H9 (cell line): ENCODE data around the gene SNRNP70. TPM values are rescaled to one million over a fixed set of nuclear protein-coding genes. Genes with fewer than 3 reads are reported as not detected.

Experiments used
- DNase-seq: peaks from one replicate; pipeline ENCODE4 v3.0.0-alpha.2; 2017
- H2AFZ ChIP-seq: one replicate; pipeline ENCODE4 v1.6.1; 2013; ENCODE audit warnings: mild to moderate bottlenecking, low read length, control low read depth, moderate library complexity
- H2AK5ac ChIP-seq: 2 replicates; pipeline ENCODE4 v1.6.1; 2013; ENCODE audit warnings: low read length, control low read depth, mixed read lengths; ENCODE audit not compliant: insufficient read length
- H2BK120ac ChIP-seq: one replicate; pipeline ENCODE4 v1.6.1; 2013; ENCODE audit warnings: low read depth, mild to moderate bottlenecking, low read length, control low read depth, inconsistent platforms; ENCODE audit not compliant: poor library complexity, severe bottlenecking
- H2BK12ac ChIP-seq: 2 replicates; pipeline ENCODE4 v1.6.1; 2013; ENCODE audit warnings: low read length, control low read depth, mixed read lengths, low read depth; ENCODE audit not compliant: insufficient read length
- H2BK15ac ChIP-seq: 2 replicates; pipeline ENCODE4 v1.6.1; 2013; ENCODE audit warnings: low read depth, low read length, control low read depth
- H2BK20ac ChIP-seq: one replicate; pipeline ENCODE4 v1.6.1; 2013; ENCODE audit warnings: low read depth, mild to moderate bottlenecking, low read length, control low read depth, inconsistent platforms; ENCODE audit not compliant: poor library complexity, severe bottlenecking
- H2BK5ac ChIP-seq: 2 replicates; pipeline ENCODE4 v1.6.1; 2013; ENCODE audit warnings: low read length, control low read depth, mixed read lengths; ENCODE audit not compliant: insufficient read length
- H3K14ac ChIP-seq: 2 replicates; pipeline ENCODE4 v1.6.1; 2013; ENCODE audit warnings: low read length, control low read depth; ENCODE audit not compliant: insufficient read depth
- H3K18ac ChIP-seq: 2 replicates; pipeline ENCODE4 v1.6.1; 2013; ENCODE audit warnings: low read depth, mild to moderate bottlenecking, mixed read lengths, low read length, control low read depth; ENCODE audit not compliant: insufficient read length
- H3K23ac ChIP-seq: 2 replicates; pipeline ENCODE4 v1.6.1; 2013; ENCODE audit warnings: low read length, control low read depth, mixed read lengths, low read depth; ENCODE audit not compliant: insufficient read length
- H3K23me2 ChIP-seq: 2 replicates; pipeline ENCODE4 v1.6.1; 2013; ENCODE audit warnings: low read depth, mild to moderate bottlenecking, mixed read lengths, low read length, control low read depth; ENCODE audit not compliant: insufficient read length, poor library complexity, severe bottlenecking
- H3K27ac ChIP-seq: 2 replicates; pipeline ENCODE4 v1.5.1; 2013; ENCODE audit warnings: low read length, control low read depth, mixed read lengths, low read depth; ENCODE audit not compliant: insufficient read length
- H3K27me3 ChIP-seq: 2 replicates; pipeline ENCODE4 v1.6.1; 2013; ENCODE audit warnings: low read length, control low read depth, inconsistent platforms; ENCODE audit not compliant: insufficient read depth
- H3K4ac ChIP-seq: 2 replicates; pipeline ENCODE4 v1.6.1; 2013; ENCODE audit warnings: low read depth, mild to moderate bottlenecking, control low read depth, inconsistent platforms, low read length, moderate library complexity
- H3K4me1 ChIP-seq: 2 replicates; pipeline ENCODE4 v1.6.1; 2013; ENCODE audit warnings: low read length, control low read depth, inconsistent platforms; ENCODE audit not compliant: insufficient read depth
- H3K4me2 ChIP-seq: 2 replicates; pipeline ENCODE4 v1.6.1; 2013; ENCODE audit warnings: low read length, control low read depth, mixed read lengths; ENCODE audit not compliant: insufficient read length, insufficient read depth
- H3K56ac ChIP-seq: 2 replicates; pipeline ENCODE4 v1.6.1; 2013; ENCODE audit warnings: low read depth, mild to moderate bottlenecking, mixed read lengths, low read length, control low read depth; ENCODE audit not compliant: insufficient read length
- H3K79me1 ChIP-seq: 2 replicates; pipeline ENCODE4 v1.6.1; 2013; ENCODE audit warnings: low read depth, mild to moderate bottlenecking, moderate library complexity, low read length, control low read depth, inconsistent platforms; ENCODE audit not compliant: insufficient read depth, poor library complexity, severe bottlenecking
- H3K79me2 ChIP-seq: 2 replicates; pipeline ENCODE4 v1.6.1; 2013; ENCODE audit warnings: low read length, control low read depth, inconsistent platforms; ENCODE audit not compliant: insufficient read depth
- H3K9ac ChIP-seq: 2 replicates; pipeline ENCODE4 v1.6.1; 2013; ENCODE audit warnings: low read length, control low read depth, mixed read lengths; ENCODE audit not compliant: insufficient read length; ENCODE audit errors: extremely low read depth
- H3K9me3 ChIP-seq: one replicate; pipeline ENCODE4 v1.6.1; 2013; ENCODE audit warnings: low read depth, low read length, inconsistent platforms; ENCODE audit not compliant: control insufficient read depth
- H3T11ph ChIP-seq: one replicate; pipeline ENCODE4 v1.6.1; 2013; ENCODE audit warnings: mild to moderate bottlenecking, low read length, control low read depth, inconsistent platforms
- H4K20me1 ChIP-seq: one replicate; pipeline ENCODE4 v1.6.1; 2013; ENCODE audit not compliant: control insufficient read depth, insufficient read length, insufficient read depth
- H4K5ac ChIP-seq: 2 replicates; pipeline ENCODE4 v1.6.1; 2013; ENCODE audit warnings: low read depth, mild to moderate bottlenecking, mixed read lengths, low read length, control low read depth; ENCODE audit not compliant: insufficient read length
- H4K8ac ChIP-seq: replicated peaks from 2 replicates; pipeline ENCODE4 v1.6.1; 2013; ENCODE audit warnings: low read length, control low read depth, mixed read lengths, low read depth; ENCODE audit not compliant: insufficient read length
- H4K91ac ChIP-seq: 2 replicates; pipeline ENCODE4 v1.6.1; 2013; ENCODE audit warnings: low read depth, mild to moderate bottlenecking, moderate library complexity, mixed read lengths, low read length, control low read depth; ENCODE audit not compliant: insufficient read length
- H3K27ac Mint-ChIP-seq, 3 experiments: 2 replicates in 2 of 3; 3 replicates in 1 of 3; pipeline ENCODE4 v1.8.0; 2020 to 2021; ENCODE audit warnings: mixed read lengths in 3 of 3, mild to moderate bottlenecking in 1 of 3, moderate library complexity in 1 of 3
- H3K27me3 Mint-ChIP-seq: 2 replicates; pipeline ENCODE4 v1.8.0; 2021; ENCODE audit warnings: low read depth, mild to moderate bottlenecking, moderate library complexity, mixed read lengths
- H3K36me3 Mint-ChIP-seq, 3 experiments: 2 replicates in 2 of 3; 3 replicates in 1 of 3; pipeline ENCODE4 v1.8.0; 2020 to 2021; ENCODE audit warnings: low read depth in 3 of 3, mixed read lengths in 3 of 3; ENCODE audit not compliant: insufficient read depth in 1 of 3
- H3K4me1 Mint-ChIP-seq, 2 experiments: 2 replicates each; pipeline ENCODE4 v1.8.0; 2020; ENCODE audit warnings: mixed read lengths in 2 of 2
- H3K4me3 Mint-ChIP-seq, 2 experiments: 2 replicates in 1 of 2; 3 replicates in 1 of 2; pipeline ENCODE4 v1.8.0; 2020 to 2021; ENCODE audit warnings: mild to moderate bottlenecking in 2 of 2, mixed read lengths in 2 of 2, moderate library complexity in 1 of 2
- H3K9me3 Mint-ChIP-seq, 2 experiments: 2 replicates in 1 of 2; 3 replicates in 1 of 2; pipeline ENCODE4 v1.8.0; 2020; ENCODE audit warnings: mild to moderate bottlenecking in 2 of 2, mixed read lengths in 2 of 2, moderate library complexity in 1 of 2
- WGBS: extraction: QIAGEN DNeasy Blood & Tissue Kit; methylation state at CpG from one replicate; pipeline ENCODE4 v1.1.7; 2013; ENCODE audit warnings: missing lambda C conversion rate, low lambda C conversion rate, mixed read lengths; ENCODE audit not compliant: insufficient read length; ENCODE audit errors: extremely low coverage; 5-methylcytosine and 5-hydroxymethylcytosine counted together
- total RNA-seq: library from RNA; stranded (reverse); gene quantifications from 2 replicates; pipeline ENCODE4 v1.2.1, GENCODE V29; 2021
- TF ChIP-seq, protein P1 (sequence below): fragments of 200-600 bp; sonication (generic); conservative IDR thresholded peaks from 3 replicates; pipeline ENCODE4 v1.8.0; 2021; ENCODE audit warnings: antibody characterized with exemption, mild to moderate bottlenecking

Gene SNRNP70
- total RNA-seq, 1 experiment from 2014 or later, result 295 TPM

DNA sequence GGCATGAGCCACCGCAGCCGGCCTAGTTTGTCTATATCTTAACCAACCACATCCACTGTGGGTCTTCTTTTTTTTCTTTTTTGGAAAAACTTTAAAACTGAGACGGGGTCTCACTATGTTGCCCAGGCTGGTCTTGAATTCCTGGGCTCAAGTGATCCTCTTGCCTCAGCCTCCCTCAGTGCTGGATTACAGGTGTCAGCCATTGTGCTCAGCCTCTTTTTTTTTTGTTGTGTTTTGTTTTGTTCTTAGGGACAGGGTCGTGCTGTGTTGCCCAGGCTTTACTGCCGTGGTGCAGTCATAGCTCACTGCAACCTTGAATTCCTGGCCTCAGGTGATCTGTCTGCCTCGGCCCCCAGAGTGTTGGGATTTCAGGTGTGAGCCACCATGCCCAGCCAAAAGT lies 7.4 kb downstream of the SNRNP70 start:
- Histone ChIP-seq H4K20me1 (no peaks in the 10 kb centered on the region), H3K14ac (no peak overlapping the region)

More for the DNA sequence above, 7.4 kb downstream of the SNRNP70 start:
- H3K9ac ChIP-seq, result no peak overlapping the region
- Mint-ChIP-seq H3K27me3 (no peaks in the 10 kb centered on the region), H3K4me1 (peaks cover 3 to 4% of the 10 kb centered on the region in 2 experiments; a peak in 1 of 4 replicates), H3K36me3 (peaks cover 39 to 85% (median 84%) of the 10 kb centered on the region in 3 experiments), H3K4me3 (no peak overlapping the region), H3K9me3 (no peaks in the 10 kb centered on the region), H3K27ac (peak overlapping the region in 1 of 3 experiments; percentile 63; a peak in 1 of 7 replicates)
- H3K18ac ChIP-seq, result no peak overlapping the region
- H3K27ac ChIP-seq, result no peak overlapping the region
- peaks cover 6% of the 10 kb centered on the region for H3K79me1 ChIP-seq
- H2AK5ac ChIP-seq, result no peak overlapping the region
- H3K4ac ChIP-seq, result no peak overlapping the region
- no peak overlapping the region for H2AFZ ChIP-seq
- H2BK20ac ChIP-seq, result no peak overlapping the region
- H3K4me2 ChIP-seq, result no peak overlapping the region
- DNase-seq, result no peak
- H4K91ac ChIP-seq, result no peak overlapping the region
- H2BK12ac ChIP-seq, result no peak overlapping the region
- no CpG with 5 or more reads among the region's 6 CpGs for WGBS
- TF ChIP-seq, protein P1, sequence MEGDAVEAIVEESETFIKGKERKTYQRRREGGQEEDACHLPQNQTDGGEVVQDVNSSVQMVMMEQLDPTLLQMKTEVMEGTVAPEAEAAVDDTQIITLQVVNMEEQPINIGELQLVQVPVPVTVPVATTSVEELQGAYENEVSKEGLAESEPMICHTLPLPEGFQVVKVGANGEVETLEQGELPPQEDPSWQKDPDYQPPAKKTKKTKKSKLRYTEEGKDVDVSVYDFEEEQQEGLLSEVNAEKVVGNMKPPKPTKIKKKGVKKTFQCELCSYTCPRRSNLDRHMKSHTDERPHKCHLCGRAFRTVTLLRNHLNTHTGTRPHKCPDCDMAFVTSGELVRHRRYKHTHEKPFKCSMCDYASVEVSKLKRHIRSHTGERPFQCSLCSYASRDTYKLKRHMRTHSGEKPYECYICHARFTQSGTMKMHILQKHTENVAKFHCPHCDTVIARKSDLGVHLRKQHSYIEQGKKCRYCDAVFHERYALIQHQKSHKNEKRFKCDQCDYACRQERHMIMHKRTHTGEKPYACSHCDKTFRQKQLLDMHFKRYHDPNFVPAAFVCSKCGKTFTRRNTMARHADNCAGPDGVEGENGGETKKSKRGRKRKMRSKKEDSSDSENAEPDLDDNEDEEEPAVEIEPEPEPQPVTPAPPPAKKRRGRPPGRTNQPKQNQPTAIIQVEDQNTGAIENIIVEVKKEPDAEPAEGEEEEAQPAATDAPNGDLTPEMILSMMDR, result no peak
- H3K9me3 ChIP-seq, result no peaks in the 10 kb centered on the region
- no peak overlapping the region for H2BK5ac ChIP-seq
- H3K56ac ChIP-seq, result no peak overlapping the region
- H3K23ac ChIP-seq, result no peak overlapping the region
- H3K23me2 ChIP-seq, result no peaks in the 10 kb centered on the region
- H3K79me2 ChIP-seq, result peaks cover 9% of the 10 kb centered on the region; the same call in 1 of the 2 replicates
- no peak overlapping the region for H3T11ph ChIP-seq
- H4K5ac ChIP-seq, result no peak overlapping the region
- no peak overlapping the region for H2BK120ac ChIP-seq
- H3K4me1 ChIP-seq, result no peaks in the 10 kb centered on the region
- H3K27me3 ChIP-seq, result no peaks in the 10 kb centered on the region
- H4K8ac ChIP-seq, result no peak overlapping the region
- no peak overlapping the region for H2BK15ac ChIP-seq
